ENCODE results near the gene ELMO1. TPM values are rescaled to one million over a fixed set of nuclear protein-coding genes. Genes with fewer than 3 reads are reported as not detected.
A peak's percentile ranks its signal among the peaks of the same experiment; 100 is the strongest.

The ELMO1 gene
- total and polyA plus RNA-seq, 4 donors, result 6.7 to 51.5 (median 14.8) TPM

- H3K9ac ChIP-seq (ENCODE audit: low read depth in 1 of 2, low read length in 2 of 2), result peak overlapping the region; percentile 58 to 66
- H3K27ac ChIP-seq (ENCODE audit: low read depth in 1 of 2, low read length in 2 of 2), result peak overlapping the region; percentile 83 to 87
- no peaks in the 10 kb centered on the region for H3K36me3 ChIP-seq (ENCODE audit: control insufficient read depth in 4 of 4, insufficient read depth in 3 of 4, low read depth in 1 of 4, low read length in 3 of 4)
- H3K27me3 ChIP-seq (ENCODE audit: control insufficient read depth in 4 of 4, insufficient read depth in 4 of 4, low read length in 3 of 4), result no peaks in the 10 kb centered on the region
- WGBS, result 63% methylated on average over 6 of the region's 6 CpGs
- no peak overlapping the region for H3K4me3 ChIP-seq (ENCODE audit: low read depth in 1 of 3, low read length in 3 of 3)
- DNase-seq (ENCODE audit: low spot score), result no peak
- no peaks in the 10 kb centered on the region for H3K9me3 ChIP-seq (ENCODE audit: control insufficient read depth in 4 of 4, low read length in 3 of 4)
- TF ChIP-seq HNF4G (IDR thresholded peaks at IDR 0.05), result no peak
- TF ChIP-seq FOXA1 (IDR thresholded peaks at IDR 0.05), result no peak
- no peak for TF ChIP-seq ATF3 (IDR thresholded peaks at IDR 0.05)
- no peak for TF ChIP-seq ZBTB33 (IDR thresholded peaks at IDR 0.05)
- TF ChIP-seq GABPA (IDR thresholded peaks at IDR 0.05 in 1 of 2, conservative IDR thresholded peaks at IDR 0.05 in 1 of 2), result no peak
- no peak for TF ChIP-seq REST (IDR thresholded peaks at IDR 0.05)
- TF ChIP-seq MAX (IDR thresholded peaks at IDR 0.05), result no peak
- no peak for TF ChIP-seq YY1 (IDR thresholded peaks at IDR 0.05)
- TF ChIP-seq RAD21 (IDR thresholded peaks at IDR 0.05), result no peak
- TF ChIP-seq CTCF (IDR thresholded peaks at IDR 0.05; ENCODE audit: low read depth, low read length, missing input control), result no peak
- TF ChIP-seq RXRA (IDR thresholded peaks at IDR 0.05), result no peak
- TF ChIP-seq NR2F2 (IDR thresholded peaks at IDR 0.05), result no peak
- no peak for TF ChIP-seq TAF1 (conservative IDR thresholded peaks at IDR 0.05)
- peaks cover 0 to 65% (median 33%) of the 10 kb centered on the region in 4 donors for H3K4me1 ChIP-seq (ENCODE audit: control insufficient read depth in 4 of 4, insufficient read depth in 4 of 4, low read length in 3 of 4)
Observed at GRCh38 chr7:37416378-37417106, 32.1 kb downstream of the ELMO1 start.

GRCh38 chr7:37415629-37416028 lies 33.0 kb downstream of the ELMO1 start:
- H3K4me3 ChIP-seq (ENCODE audit: low read depth in 1 of 3, low read length in 3 of 3), result peak overlapping the region in 1 of 3 donors; percentile 12
- WGBS, result 32% methylated on average over 1 of the region's 1 CpG
- H3K27ac ChIP-seq (ENCODE audit: low read depth in 1 of 2, low read length in 2 of 2), result peak overlapping the region; percentile 83 to 87
- H3K36me3 ChIP-seq (ENCODE audit: control insufficient read depth in 4 of 4, insufficient read depth in 3 of 4, low read depth in 1 of 4, low read length in 3 of 4), result no peaks in the 10 kb centered on the region
- H3K4me1 ChIP-seq (ENCODE audit: control insufficient read depth in 4 of 4, insufficient read depth in 4 of 4, low read length in 3 of 4), result peaks cover 0 to 62% (median 33%) of the 10 kb centered on the region in 4 donors
- H3K27me3 ChIP-seq (ENCODE audit: control insufficient read depth in 4 of 4, insufficient read depth in 4 of 4, low read length in 3 of 4), result no peaks in the 10 kb centered on the region
- no peaks in the 10 kb centered on the region for H3K9me3 ChIP-seq (ENCODE audit: control insufficient read depth in 4 of 4, low read length in 3 of 4)
- no peak for DNase-seq (ENCODE audit: low spot score)
- peak overlapping the region in 1 of 2 donors; percentile 60 for H3K9ac ChIP-seq (ENCODE audit: low read depth in 1 of 2, low read length in 2 of 2)
- peak in 1 of 2 donors; percentile 24 for TF ChIP-seq RXRA (IDR thresholded peaks at IDR 0.05)
- peak; percentile 13 for TF ChIP-seq SP1 (IDR thresholded peaks at IDR 0.05)
- TF ChIP-seq HNF4A (conservative IDR thresholded peaks at IDR 0.05), result peak; percentile 34 to 49
- TF ChIP-seq JUND (IDR thresholded peaks at IDR 0.05), result no peak
- no peak for TF ChIP-seq ATF3 (IDR thresholded peaks at IDR 0.05)
- no peak for TF ChIP-seq REST (IDR thresholded peaks at IDR 0.05)
- peak; percentile 14 for TF ChIP-seq FOXA2 (IDR thresholded peaks at IDR 0.05)
- TF ChIP-seq CTCF (IDR thresholded peaks at IDR 0.05; ENCODE audit: low read depth, low read length, missing input control), result no peak

Data from liver (tissue), 9 donors.